ENCODE measurements around the gene TOP3B.

Gene TOP3B

DNA sequence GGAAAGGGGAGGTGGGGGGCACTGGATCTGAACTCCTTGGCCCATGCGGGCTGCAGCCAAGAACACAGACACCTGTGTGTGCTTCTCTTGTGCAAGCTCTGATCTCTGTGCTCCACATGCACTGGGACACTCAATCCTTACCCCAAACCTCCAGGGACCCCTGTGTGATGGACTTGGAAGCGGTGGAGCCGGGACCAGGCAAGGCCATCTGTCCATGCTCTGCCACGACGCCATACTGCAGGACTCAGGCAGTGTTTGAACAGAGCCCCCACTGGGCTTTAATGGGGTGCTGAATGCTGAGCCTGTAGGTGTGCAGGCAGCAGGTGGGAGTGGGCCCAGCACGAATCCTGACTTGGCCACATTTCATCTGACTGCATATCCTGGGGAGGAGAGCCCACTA lies 53.3 kb downstream of the TOP3B start:
- Histone ChIP-seq H3K4me1 (ENCODE audit: control insufficient read depth, low read length) (0 out of 2 replicates have a peak, but pooled peaks cover 3% of the 10 kb centered on the region), H3K9me3 (ENCODE audit: control insufficient read depth, insufficient read depth, low read length) (no peaks in the 10 kb centered on the region), H3F3A (ENCODE audit: control insufficient read depth, insufficient read depth) (no peaks in the 10 kb centered on the region), H3K79me2 (ENCODE audit: control insufficient read depth, low read length) (no peaks in the 10 kb centered on the region), H3K9me2 (replicated peaks; ENCODE audit: control insufficient read depth, low read length) (no peaks in the 10 kb centered on the region), H3K4me3 (ENCODE audit: low read length) (no peak overlapping the region), H3K27me3 (ENCODE audit: control insufficient read depth, low read length) (no peaks in the 10 kb centered on the region), H4K20me1 (ENCODE audit: control insufficient read depth, insufficient read depth, low read depth, low read length) (no peaks in the 10 kb centered on the region), H3K4me2 (ENCODE audit: low read length) (no peak overlapping the region), H3K36me3 (ENCODE audit: control insufficient read depth, low read length) (peaks cover 3% of the 10 kb centered on the region; the same call in 1 of the 2 replicates), H3K27ac (ENCODE audit: low read depth, low read length) (no peak overlapping the region)
- TF ChIP-seq EZH2phosphoT487 (IDR thresholded peaks at IDR 0.05; ENCODE audit: borderline replicate concordance, low read length) = no peak
- TF ChIP-seq, protein P1, sequence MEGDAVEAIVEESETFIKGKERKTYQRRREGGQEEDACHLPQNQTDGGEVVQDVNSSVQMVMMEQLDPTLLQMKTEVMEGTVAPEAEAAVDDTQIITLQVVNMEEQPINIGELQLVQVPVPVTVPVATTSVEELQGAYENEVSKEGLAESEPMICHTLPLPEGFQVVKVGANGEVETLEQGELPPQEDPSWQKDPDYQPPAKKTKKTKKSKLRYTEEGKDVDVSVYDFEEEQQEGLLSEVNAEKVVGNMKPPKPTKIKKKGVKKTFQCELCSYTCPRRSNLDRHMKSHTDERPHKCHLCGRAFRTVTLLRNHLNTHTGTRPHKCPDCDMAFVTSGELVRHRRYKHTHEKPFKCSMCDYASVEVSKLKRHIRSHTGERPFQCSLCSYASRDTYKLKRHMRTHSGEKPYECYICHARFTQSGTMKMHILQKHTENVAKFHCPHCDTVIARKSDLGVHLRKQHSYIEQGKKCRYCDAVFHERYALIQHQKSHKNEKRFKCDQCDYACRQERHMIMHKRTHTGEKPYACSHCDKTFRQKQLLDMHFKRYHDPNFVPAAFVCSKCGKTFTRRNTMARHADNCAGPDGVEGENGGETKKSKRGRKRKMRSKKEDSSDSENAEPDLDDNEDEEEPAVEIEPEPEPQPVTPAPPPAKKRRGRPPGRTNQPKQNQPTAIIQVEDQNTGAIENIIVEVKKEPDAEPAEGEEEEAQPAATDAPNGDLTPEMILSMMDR (IDR thresholded peaks at IDR 0.05; ENCODE audit: low read depth, low read length, poor library complexity, severe bottlenecking) = no peak

DNA sequence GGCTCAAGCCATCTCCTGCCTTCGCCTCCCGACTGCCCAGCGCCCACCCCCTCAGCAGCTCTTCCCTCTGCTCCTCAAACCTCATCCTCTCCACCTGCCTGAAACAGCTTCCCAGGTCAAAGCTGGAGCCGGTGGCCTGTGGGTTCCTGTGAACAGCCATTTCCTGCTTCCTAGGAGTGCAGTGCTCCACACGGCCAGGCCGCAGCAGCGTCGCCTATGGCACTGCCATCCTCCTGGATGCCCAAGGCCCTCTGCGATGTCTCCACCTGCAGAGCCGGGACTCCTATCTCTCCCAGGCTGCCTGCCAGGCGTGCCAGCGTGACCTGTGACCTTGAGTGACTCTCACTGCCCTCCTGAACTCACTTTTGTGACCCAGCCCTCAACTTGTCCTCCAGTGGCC lies 54.5 kb downstream of the TOP3B start:
- no peaks in the 10 kb centered on the region for H3K9me3 ChIP-seq (ENCODE audit: control insufficient read depth, insufficient read depth, low read length)
- 0 out of 2 replicates have a peak, but pooled peaks cover 3% of the 10 kb centered on the region for H3K4me1 ChIP-seq (ENCODE audit: control insufficient read depth, low read length)
- H3F3A ChIP-seq (ENCODE audit: control insufficient read depth, insufficient read depth) = no peaks in the 10 kb centered on the region
- peaks cover 3% of the 10 kb centered on the region; the same call in 1 of the 2 replicates for H3K36me3 ChIP-seq (ENCODE audit: control insufficient read depth, low read length)
- TF ChIP-seq EZH2phosphoT487 (IDR thresholded peaks at IDR 0.05; ENCODE audit: borderline replicate concordance, low read length) = no peak
- TF ChIP-seq, protein P1 (IDR thresholded peaks at IDR 0.05; ENCODE audit: low read depth, low read length, poor library complexity, severe bottlenecking) = no peak
- no peaks in the 10 kb centered on the region for H4K20me1 ChIP-seq (ENCODE audit: control insufficient read depth, insufficient read depth, low read depth, low read length)
- H3K79me2 ChIP-seq (ENCODE audit: control insufficient read depth, low read length) = no peaks in the 10 kb centered on the region
- no peak overlapping the region for H3K27ac ChIP-seq (ENCODE audit: low read depth, low read length)
- H3K4me3 ChIP-seq (ENCODE audit: low read length) = no peak overlapping the region
- H3K4me2 ChIP-seq (ENCODE audit: low read length) = no peak overlapping the region
- H3K27me3 ChIP-seq (ENCODE audit: control insufficient read depth, low read length) = no peaks in the 10 kb centered on the region
- H3K9me2 ChIP-seq (replicated peaks; ENCODE audit: control insufficient read depth, low read length) = no peaks in the 10 kb centered on the region

DNA sequence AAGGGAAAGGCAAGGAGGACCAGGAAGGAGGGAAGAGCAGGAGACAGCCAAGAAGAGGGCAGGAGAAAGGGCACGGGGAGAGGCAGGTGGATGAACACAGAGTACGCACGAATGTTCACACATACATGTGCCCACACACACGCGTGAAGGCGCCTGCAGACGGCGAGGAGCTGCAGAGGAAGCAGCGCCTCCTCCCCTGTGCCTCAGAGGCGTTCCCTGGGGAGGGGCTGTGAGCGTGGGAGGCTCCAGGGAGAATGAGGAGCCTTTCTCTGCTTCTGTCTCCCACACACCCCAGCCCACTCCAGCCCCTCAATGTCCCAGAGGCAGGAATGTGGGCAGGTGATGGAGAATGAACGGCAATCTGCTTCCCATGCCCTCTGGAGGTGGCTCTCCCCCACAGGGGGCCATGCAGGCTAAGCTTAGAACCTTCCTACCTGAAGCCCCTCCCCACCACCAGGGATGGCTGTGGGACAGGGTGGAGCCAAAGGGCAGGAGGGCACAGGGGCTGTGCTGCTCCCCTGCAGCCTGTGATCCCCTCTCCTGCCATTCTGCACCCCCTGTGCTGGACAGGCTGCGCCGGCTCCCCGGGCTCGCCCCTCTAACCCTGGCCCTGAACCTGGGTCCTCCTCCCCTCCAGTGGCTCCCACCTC lies 55.3 kb downstream of the TOP3B start:
- H3K36me3 ChIP-seq (ENCODE audit: control insufficient read depth, low read length) = no peaks in the 10 kb centered on the region
- H3K4me2 ChIP-seq (ENCODE audit: low read length) = no peak overlapping the region
- H3K27me3 ChIP-seq (ENCODE audit: control insufficient read depth, low read length) = no peaks in the 10 kb centered on the region
- H3K9me2 ChIP-seq (replicated peaks; ENCODE audit: control insufficient read depth, low read length) = no peaks in the 10 kb centered on the region
- no peak overlapping the region for H3K4me3 ChIP-seq (ENCODE audit: low read length)
- no peaks in the 10 kb centered on the region for H3F3A ChIP-seq (ENCODE audit: control insufficient read depth, insufficient read depth)
- H3K27ac ChIP-seq (ENCODE audit: low read depth, low read length) = no peak overlapping the region
- no peaks in the 10 kb centered on the region for H3K79me2 ChIP-seq (ENCODE audit: control insufficient read depth, low read length)
- 0 out of 2 replicates have a peak, but pooled peaks cover 3% of the 10 kb centered on the region for H3K4me1 ChIP-seq (ENCODE audit: control insufficient read depth, low read length)
- no peak for TF ChIP-seq EZH2phosphoT487 (IDR thresholded peaks at IDR 0.05; ENCODE audit: borderline replicate concordance, low read length)
- TF ChIP-seq, protein P1 (IDR thresholded peaks at IDR 0.05; ENCODE audit: low read depth, low read length, poor library complexity, severe bottlenecking) = no peak
- no peaks in the 10 kb centered on the region for H3K9me3 ChIP-seq (ENCODE audit: control insufficient read depth, insufficient read depth, low read length)
- no peaks in the 10 kb centered on the region for H4K20me1 ChIP-seq (ENCODE audit: control insufficient read depth, insufficient read depth, low read depth, low read length)

Data from DOHH2 (cell line).